SK-N-SH (cell line): ENCODE measurements around the gene C2CD3.

Source experiments
- CHD2 ChIP-seq: fragments of 150-350 bp; IDR thresholded peaks from 2 replicates; pipeline ENCODE4 v1.6.1; 2018; ENCODE audit warnings: low read length; ENCODE audit not compliant: partially characterized antibody
- EP300 ChIP-seq, 2 experiments: IDR thresholded peaks; 2 replicates each; pipeline versions ENCODE4 v1.4.0 to v1.6.1; 2012; ENCODE audit warnings: borderline replicate concordance in 1 of 2, low read depth in 1 of 2, low read length in 1 of 2
- FOXM1 ChIP-seq: IDR thresholded peaks from 2 replicates; pipeline ENCODE4 v1.4.0; 2012; ENCODE audit warnings: low read depth, mild to moderate bottlenecking
- POLR2AphosphoS5 ChIP-seq: IDR thresholded peaks from 2 replicates; pipeline ENCODE4 v1.6.1; 2012; ENCODE audit warnings: low read depth, low read length
- RAD21 ChIP-seq: IDR thresholded peaks from 2 replicates; pipeline ENCODE4 v1.6.1; 2012; ENCODE audit warnings: mild to moderate bottlenecking, low read length
- RXRA ChIP-seq: IDR thresholded peaks from 2 replicates; pipeline ENCODE4 v1.4.0; 2012; ENCODE audit warnings: low read depth, mild to moderate bottlenecking, borderline replicate concordance
- TAF1 ChIP-seq: IDR thresholded peaks from 2 replicates; pipeline ENCODE4 v1.6.1; 2012; ENCODE audit warnings: low read depth, mild to moderate bottlenecking, low read length, moderate library complexity, borderline replicate concordance
- USF2 ChIP-seq: fragments of 150-350 bp; IDR thresholded peaks from 2 replicates; pipeline ENCODE4 v1.6.1; 2017; ENCODE audit warnings: antibody characterized with exemption, low read length, low read depth, borderline replicate concordance
- YY1 ChIP-seq: IDR thresholded peaks from 2 replicates; pipeline ENCODE4 v1.4.0; 2012; ENCODE audit warnings: low read depth, mild to moderate bottlenecking
- TF ChIP-seq, protein P1 (sequence below): fragments of 200-600 bp; sonication (generic); IDR thresholded peaks from 2 replicates; pipeline ENCODE4 v1.6.1; 2017; ENCODE audit warnings: antibody characterized with exemption, mild to moderate bottlenecking, moderate library complexity
- TF ChIP-seq, protein P2 (sequence below): IDR thresholded peaks from 2 replicates; pipeline ENCODE4 v1.4.0; 2012; ENCODE audit warnings: low read depth
- TF ChIP-seq, protein P3 (sequence below): fragments of 150-350 bp; IDR thresholded peaks from 2 replicates; pipeline ENCODE4 v1.6.1; 2016; ENCODE audit warnings: mild to moderate bottlenecking, low read depth, low read length

DNA sequence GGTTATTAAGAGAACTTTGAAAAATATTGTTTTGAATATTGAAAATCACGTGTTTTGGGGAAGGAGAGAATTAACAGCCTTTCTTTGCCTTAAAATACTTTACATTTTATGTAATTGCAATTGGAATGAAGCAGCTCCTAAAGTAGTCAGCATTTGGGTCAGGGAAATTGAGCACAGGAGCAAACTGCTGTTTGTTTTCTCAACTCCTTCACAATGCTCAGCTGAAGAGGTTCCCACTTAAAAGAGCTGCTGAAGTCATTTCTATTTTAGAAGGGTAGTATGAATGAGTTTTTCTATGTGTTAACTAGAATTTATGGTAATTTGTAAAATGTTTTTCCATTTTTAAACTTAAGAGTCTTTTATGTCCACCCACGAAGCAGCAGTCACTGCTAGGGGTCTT, 180.1 kb downstream of the C2CD3 start:
- TF ChIP-seq RAD21 (no peak), USF2 (no peak), EP300 (IDR thresholded peaks at IDR 0.05; ENCODE audit: borderline replicate concordance in 1 of 2, low read depth in 1 of 2, low read length in 1 of 2) (no peak), TAF1 (no peak), CHD2 (no peak), RXRA (no peak), FOXM1 (no peak), YY1 (no peak), POLR2AphosphoS5 (no peak)
- TF ChIP-seq, protein P1, sequence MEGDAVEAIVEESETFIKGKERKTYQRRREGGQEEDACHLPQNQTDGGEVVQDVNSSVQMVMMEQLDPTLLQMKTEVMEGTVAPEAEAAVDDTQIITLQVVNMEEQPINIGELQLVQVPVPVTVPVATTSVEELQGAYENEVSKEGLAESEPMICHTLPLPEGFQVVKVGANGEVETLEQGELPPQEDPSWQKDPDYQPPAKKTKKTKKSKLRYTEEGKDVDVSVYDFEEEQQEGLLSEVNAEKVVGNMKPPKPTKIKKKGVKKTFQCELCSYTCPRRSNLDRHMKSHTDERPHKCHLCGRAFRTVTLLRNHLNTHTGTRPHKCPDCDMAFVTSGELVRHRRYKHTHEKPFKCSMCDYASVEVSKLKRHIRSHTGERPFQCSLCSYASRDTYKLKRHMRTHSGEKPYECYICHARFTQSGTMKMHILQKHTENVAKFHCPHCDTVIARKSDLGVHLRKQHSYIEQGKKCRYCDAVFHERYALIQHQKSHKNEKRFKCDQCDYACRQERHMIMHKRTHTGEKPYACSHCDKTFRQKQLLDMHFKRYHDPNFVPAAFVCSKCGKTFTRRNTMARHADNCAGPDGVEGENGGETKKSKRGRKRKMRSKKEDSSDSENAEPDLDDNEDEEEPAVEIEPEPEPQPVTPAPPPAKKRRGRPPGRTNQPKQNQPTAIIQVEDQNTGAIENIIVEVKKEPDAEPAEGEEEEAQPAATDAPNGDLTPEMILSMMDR = no peak
- TF ChIP-seq, protein P2, sequence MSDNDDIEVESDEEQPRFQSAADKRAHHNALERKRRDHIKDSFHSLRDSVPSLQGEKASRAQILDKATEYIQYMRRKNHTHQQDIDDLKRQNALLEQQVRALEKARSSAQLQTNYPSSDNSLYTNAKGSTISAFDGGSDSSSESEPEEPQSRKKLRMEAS = no peak
- TF ChIP-seq, protein P3, sequence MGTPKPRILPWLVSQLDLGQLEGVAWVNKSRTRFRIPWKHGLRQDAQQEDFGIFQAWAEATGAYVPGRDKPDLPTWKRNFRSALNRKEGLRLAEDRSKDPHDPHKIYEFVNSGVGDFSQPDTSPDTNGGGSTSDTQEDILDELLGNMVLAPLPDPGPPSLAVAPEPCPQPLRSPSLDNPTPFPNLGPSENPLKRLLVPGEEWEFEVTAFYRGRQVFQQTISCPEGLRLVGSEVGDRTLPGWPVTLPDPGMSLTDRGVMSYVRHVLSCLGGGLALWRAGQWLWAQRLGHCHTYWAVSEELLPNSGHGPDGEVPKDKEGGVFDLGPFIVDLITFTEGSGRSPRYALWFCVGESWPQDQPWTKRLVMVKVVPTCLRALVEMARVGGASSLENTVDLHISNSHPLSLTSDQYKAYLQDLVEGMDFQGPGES = no peak
